Measurements from ENCODE around the gene LRRIQ3.

Gene LRRIQ3

DNA sequence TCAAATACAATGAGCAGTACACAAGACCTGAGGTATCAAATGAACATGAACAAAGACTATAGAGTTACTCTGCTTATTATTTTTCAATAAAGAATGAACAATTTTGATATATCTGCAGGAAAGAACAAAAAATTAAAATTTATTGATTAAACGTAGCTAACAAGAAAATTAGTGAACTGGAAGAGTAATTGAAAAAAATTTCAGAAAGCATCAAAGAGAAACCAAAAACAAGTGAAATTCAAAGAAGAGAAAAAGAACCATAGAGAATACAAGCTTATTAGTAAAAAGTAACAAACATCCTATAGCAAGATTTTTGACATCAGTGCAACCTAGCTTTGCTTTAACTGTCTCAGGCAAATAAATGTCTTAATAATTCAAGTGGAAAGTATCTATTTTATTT, 106.6 kb downstream of the LRRIQ3 start:
- DNase-seq: no peak

DNA sequence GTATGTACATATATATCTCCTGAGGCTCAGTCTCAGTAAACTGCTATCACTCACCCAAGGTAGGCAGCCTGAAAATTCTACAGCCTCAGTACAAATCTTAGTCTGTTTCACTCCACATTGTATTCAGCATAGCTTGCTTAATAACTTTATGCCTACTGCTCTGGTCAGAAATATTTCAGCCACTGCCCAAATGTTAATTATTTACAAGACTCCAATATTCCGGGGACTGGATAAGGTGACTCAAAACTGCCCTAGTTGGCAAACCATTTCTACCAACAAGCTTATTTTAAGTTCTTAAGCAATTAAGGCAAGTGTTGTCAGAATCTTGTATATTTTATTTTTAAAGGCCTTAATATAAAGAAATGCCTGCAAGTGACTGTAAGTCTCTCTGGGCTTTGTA, 114.8 kb downstream of the LRRIQ3 start:
- DNase-seq: no peak

DNA sequence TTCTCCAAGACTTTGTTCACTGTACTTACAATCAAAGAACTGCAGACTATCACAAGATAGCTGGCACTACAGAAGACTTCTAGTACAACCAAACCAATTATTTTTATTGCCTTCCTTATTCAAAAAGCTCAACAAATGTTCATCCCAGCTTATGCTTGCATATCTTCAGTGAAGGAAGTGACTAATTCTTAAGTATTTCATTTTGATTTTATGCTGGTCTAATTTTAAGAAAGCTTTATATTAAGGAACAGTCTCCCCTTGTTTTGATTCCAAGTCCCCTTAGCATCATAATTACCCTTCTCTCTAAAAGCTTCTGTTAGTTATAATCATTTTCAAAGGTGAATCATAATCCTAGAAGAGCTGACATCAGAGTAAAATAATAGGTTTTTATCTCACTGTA, 132.9 kb downstream of the LRRIQ3 start:
- DNase-seq: no peak

DNA sequence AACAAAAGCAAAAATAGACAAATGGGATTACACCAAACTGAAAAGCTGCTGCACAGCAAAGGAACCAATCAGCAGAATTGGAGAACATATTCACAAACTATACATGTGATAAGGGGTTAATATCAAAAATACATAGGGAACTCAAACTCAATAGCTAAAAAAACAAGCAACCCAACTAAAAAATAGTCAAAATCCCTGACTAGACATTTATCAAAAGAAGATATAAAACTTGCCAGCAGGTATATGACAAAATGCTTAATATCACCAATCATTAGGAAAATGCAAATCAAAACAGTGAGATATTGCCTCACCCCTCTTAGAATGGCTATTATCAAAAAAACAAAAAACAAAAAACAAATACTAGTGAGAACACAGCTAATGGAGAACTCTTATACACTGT, 140.3 kb downstream of the LRRIQ3 start:
- DNase-seq: no peak

DNA sequence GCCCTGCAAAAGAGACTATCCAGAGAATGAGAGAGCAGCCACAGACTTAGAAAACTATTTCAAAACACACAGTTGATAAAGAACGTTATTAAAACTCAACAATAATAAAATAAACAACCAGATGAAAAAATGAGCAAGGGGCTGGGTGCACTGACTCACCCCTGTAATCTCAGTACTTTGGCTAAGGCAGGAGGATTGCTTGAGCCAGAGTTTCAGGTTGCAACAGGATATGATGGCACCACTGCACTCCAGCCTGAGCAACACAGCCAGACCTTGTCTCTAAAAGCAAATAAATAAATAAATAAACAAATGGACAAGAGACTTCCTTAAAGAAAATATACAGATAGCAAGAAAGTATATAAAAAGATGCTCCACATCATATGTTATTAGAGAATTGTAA, 144.6 kb downstream of the LRRIQ3 start:
- no peak for DNase-seq

DNA sequence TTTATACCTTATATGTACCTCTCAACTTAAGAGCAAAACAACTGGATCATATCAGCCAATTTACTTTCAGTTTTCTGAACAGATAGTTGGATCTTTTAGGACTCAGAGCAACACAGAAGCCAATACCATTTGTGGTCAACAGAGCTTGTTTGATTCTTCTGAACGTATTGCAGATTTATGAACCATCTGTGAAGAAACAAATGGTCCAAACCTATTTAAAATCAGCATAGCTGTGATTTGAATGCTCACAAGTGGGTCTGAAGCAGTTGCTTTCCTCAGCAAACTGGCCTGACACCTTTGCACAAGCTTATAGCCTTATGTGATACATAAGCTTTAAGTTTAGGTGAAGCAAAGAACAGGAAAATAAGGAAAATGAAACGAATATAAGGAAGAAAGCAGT, 147.6 kb downstream of the LRRIQ3 start:
- DNase-seq: no peak

DNA sequence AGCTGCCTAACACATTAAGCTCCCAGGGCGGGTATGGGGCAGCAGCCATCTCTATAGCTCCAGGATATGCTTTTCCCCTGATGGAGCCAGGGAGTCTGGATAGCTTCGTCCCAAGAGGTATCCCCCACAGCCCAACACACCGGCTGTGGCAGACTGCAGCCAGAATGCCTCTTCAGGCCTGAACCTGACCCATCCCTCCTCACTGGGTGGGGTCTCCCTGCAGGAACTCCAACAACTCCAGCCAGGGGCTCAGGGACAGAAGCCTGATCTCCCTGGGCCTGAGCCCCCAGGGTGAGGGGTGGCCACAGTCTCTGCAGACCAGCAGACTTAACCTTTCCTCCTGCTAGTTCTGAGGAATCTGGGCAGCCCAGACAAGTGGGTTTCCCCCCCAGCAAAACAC, 159.9 kb downstream of the LRRIQ3 start:
- no peak for DNase-seq

DNA sequence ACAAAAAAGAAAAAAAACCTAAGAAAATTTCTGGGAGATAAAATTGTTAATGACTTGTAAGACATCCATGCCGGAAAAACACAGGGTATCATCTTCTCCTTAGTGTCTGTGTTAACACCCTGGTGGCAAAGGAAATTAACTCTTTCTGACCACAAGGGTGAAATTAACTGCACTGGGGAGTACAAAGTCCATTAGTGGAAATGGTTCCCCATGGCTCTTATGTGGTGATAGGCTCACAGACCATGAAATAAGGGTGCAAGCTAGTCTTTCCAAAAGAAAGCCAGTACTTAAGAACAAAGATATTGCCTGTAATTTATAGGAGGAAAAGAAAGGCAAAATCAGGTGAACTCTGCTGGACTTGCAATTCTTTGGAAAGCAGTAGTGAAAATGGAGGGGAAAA, 185.4 kb downstream of the LRRIQ3 start:
- DNase-seq: no peak

DNA sequence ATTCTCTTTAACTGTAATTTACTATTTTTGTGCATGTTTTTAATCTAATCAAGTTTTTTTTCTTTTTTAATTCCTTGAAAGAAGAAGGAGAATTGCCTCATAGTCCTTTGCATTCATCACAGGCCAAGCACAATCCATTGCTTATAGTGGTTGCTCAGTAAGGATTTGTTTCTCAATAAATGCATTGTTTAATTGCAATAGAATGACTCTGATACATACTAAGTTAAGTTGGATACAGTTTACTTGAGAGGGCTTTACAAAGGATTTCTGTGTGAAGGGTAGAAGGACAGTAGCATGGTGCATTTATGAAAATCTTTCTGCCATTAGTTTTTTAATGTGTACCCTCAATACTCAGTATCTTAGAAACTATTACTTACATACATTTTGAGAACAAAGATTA, 186.2 kb downstream of the LRRIQ3 start:
- no peak for DNase-seq

DNA sequence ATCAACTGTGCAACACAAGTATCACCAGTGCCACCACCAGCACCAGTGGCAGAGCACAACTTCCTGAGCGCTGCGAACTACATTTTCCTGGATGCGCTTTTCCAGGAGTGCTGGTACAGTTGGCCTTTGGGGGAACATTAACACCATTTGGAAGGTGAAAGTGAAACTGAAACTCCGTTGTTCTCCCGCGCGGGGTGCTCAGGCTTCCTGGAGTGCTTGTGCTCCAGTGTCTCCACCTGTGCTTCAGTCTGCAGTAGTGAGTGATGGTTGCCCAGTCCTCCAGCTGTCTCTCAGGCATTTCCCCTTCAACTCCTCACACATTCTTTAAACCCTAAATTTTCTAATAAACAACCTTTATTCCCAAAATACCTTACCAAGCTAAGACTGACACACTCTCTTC, 187.8 kb downstream of the LRRIQ3 start:
- no peak for DNase-seq

DNA sequence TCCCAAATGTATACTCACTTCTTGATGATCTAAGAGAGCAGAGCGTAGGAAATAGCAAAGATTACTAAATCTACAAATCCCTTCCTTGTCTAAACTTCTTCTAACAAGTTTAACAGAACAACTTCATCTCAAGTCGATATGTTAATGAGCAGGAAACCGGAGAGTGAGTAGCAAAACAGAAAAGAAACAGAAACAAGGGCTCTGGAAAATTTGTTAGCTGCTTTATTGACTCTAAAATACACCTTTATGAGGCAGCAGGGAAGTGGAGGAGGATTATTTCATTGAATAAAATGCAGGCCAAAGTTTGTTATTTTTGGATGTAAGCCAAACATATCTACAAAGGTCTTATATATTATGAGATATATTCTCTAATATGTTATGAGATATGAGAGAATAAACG, 192.4 kb downstream of the LRRIQ3 start:
- no peak for DNase-seq

DNA sequence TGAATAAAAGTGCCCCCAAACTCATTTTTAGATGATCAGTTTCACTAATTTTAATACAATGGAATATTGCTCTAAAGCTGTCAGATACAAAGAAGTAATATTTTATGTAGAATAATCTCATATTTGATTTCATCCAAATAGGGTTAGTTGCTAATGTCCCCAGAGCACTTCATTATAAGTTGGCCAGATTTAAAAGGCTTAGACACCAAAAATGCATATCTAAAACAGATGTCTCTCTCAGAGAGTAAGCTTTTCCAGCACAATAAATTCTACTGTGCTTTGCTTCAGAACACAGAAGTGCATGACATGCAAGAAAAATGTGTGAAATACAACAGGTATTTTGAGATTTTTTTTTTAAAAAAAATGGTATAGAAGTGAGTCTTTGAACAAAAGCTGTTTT, 194.2 kb downstream of the LRRIQ3 start:
- DNase-seq: no peak

DNA sequence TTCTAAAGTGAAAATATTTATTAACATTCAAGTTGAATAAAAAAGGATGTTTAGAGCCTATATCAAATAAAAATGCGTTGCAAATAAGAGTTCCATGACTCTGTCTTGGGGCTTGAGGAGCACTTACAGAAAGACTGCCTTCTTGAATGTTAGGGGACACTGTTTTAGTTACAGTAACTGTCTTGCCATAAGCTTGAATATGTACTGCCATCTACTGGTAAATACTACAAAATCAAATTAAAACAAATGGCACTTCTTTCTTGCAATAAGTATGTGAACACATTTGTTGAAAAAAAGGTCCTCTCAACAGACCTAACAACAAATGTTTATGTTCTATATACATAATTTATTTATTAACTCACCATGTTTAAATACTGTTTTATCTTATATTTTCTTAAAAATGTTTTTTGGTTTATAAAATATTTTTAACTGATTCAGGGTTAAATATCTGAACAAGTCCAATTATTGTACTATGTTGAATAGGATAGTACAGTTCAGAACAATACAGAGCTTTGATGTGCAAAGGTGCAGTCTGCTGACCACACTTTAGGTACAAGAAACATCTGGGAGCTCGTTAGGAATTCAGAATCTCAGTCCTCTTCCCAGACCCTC, 199.5 kb downstream of the LRRIQ3 start:
- no peak for DNase-seq

DNA sequence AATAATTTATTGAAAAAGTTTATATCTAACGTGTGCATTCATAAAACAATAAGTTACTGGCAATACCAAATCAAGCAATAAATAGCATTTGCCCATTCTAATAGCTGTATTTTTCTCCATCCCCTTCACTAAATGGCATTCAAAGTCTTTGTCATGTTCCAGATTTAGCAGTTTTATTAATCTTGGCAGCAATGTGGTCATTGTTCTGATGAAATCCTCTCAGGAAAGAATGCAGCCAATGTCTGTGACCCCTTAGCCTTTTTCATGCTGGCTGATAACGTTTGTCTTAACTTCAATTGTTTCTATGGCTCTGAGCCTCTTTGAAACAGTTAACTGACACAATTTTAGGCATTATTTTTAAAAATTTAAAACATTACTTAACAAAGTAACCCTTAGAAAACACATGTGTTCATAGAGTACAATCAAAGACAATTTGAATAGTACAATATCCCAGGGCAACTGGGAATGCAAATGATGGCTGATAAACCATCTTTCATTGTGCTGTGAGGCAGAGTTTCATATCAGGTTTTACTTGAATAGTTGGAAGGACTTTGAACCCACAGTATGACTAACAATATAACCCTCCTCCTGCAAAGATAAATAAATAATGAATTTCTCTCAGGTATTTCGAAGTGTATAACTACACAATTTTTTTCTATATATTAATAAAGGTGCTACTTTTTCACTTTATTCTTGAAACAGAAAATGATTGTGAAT, 217.5 kb downstream of the LRRIQ3 start:
- DNase-seq: no peak

DNA sequence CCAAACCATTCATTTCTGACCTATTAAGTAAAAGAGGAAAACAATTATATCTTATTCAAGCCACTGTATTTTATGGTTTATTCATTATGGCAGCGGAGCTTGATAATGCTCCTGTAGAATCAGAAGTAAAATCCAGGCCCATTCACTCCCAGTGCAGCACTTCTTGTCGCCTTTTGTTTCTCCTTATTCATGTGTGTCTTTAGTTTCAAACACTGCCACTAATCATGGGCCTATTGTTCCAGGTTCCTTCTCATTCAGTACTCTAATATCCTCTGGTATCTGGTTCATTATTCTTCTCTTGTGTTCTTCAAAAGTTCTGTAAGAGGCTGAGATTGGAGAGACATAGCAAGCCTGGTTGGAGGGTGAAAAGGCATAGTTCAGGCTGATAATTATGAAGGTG, 218.3 kb downstream of the LRRIQ3 start:
- DNase-seq: no peak

DNA sequence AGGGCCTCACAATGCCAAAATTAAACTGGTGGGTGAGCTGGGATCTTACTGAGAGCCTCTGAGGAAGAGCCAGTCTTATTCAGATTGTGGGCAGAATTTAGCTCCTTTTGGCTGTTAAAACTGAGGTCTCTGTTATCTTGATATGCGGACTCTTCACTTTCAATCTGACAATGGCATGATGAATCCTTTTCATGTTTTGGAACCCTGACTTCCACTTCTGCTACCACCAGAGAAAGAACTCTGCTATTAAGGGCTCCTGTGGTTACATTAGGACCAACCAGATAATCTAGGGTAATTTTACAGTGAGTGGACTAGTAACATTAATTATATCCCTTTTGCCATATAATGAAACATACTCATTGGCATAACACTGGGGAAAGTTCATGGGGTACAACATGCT, 219.0 kb downstream of the LRRIQ3 start:
- DNase-seq: no peak

Measured in stimulated activated CD4-positive, alpha-beta T cell treated with anti-CD3 and anti-CD28 coated beads, Interleukin-1b, Interleukin-23, amount 100 ng/mL, for 48 hours (primary cell).